ENCODE results near the gene ZNF556.

DNA sequence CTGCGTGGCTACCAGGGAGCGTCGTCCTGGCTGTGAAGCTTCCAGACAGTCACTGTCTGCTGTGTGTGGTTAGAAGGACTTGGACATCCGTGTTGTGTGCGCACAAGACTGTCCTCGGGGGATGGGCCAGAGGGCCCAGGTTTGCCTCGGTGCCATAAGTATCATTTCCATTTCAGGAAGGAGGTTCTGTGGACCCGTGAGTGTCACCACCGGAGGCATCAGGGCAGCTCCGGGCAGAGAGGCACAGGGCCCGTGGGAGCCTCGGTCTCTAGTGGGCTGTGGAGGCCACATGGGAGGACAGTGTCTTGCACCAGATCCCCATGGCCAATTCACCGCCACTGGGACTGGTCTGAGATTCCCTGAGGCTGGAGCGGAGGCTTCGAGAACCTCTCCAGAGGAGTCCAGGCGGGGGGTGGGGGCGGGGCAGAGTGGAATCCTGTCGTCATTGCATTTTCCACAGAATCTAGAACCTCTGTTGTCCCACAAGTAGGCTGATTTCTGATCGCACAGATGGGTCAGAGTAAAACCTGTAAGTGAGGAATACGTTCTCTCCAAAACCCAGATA lies 39.6 kb downstream of the ZNF556 start:
- TF ChIP-seq, protein P1, sequence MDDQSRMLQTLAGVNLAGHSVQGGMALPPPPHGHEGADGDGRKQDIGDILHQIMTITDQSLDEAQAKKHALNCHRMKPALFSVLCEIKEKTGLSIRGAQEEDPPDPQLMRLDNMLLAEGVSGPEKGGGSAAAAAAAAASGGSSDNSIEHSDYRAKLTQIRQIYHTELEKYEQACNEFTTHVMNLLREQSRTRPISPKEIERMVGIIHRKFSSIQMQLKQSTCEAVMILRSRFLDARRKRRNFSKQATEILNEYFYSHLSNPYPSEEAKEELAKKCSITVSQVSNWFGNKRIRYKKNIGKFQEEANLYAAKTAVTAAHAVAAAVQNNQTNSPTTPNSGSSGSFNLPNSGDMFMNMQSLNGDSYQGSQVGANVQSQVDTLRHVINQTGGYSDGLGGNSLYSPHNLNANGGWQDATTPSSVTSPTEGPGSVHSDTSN (IDR thresholded peaks at IDR 0.05), result no peak
- TF ChIP-seq, protein P2, sequence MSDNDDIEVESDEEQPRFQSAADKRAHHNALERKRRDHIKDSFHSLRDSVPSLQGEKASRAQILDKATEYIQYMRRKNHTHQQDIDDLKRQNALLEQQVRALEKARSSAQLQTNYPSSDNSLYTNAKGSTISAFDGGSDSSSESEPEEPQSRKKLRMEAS (IDR thresholded peaks at IDR 0.05; ENCODE audit: low read depth), result no peak
- TF ChIP-seq, protein P3, sequence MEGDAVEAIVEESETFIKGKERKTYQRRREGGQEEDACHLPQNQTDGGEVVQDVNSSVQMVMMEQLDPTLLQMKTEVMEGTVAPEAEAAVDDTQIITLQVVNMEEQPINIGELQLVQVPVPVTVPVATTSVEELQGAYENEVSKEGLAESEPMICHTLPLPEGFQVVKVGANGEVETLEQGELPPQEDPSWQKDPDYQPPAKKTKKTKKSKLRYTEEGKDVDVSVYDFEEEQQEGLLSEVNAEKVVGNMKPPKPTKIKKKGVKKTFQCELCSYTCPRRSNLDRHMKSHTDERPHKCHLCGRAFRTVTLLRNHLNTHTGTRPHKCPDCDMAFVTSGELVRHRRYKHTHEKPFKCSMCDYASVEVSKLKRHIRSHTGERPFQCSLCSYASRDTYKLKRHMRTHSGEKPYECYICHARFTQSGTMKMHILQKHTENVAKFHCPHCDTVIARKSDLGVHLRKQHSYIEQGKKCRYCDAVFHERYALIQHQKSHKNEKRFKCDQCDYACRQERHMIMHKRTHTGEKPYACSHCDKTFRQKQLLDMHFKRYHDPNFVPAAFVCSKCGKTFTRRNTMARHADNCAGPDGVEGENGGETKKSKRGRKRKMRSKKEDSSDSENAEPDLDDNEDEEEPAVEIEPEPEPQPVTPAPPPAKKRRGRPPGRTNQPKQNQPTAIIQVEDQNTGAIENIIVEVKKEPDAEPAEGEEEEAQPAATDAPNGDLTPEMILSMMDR (IDR thresholded peaks at IDR 0.05), result no peak
- TF ChIP-seq RAD21 (IDR thresholded peaks at IDR 0.05; ENCODE audit: low read length), result no peak

Measured in SK-N-SH (cell line).